ENCODE measurements around the gene ZNF652.
"Not testable (repeated sequence)": the region's sequence is repeated elsewhere in the genome, so short reads cannot be mapped to it uniquely, and the experiment has no call there.

ZNF652 gene

GRCh38 chr17:49261540-49261939 lies 100.5 kb downstream of the ZNF652 start:
- DNase-seq (ENCODE audit: low spot score) = not testable (repeated sequence)

DNA sequence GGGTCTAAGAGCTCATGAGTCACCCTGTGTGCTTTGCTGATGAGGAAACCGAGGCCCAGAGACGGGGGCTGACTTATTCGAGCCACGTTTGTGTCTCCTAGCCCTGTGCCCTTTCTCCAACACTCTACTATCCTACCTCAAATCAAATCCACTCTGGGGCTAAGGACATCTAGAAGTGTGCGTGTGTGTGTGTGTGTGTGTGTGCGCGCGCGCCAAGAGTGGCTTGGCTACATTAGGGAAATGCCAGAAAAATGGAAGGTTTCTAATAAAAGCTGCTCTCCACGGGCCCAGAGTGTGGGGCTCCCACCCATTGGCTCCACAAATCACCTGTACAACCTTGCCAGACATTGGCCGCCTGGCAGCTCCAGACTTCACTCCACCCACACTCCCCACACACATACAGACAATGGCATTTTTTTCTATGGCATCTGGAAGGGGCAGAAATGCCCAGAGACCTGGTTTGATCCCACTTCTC lies 101.2 kb downstream of the ZNF652 start:
- DNase-seq (ENCODE audit: low spot score) = no peak

DNA sequence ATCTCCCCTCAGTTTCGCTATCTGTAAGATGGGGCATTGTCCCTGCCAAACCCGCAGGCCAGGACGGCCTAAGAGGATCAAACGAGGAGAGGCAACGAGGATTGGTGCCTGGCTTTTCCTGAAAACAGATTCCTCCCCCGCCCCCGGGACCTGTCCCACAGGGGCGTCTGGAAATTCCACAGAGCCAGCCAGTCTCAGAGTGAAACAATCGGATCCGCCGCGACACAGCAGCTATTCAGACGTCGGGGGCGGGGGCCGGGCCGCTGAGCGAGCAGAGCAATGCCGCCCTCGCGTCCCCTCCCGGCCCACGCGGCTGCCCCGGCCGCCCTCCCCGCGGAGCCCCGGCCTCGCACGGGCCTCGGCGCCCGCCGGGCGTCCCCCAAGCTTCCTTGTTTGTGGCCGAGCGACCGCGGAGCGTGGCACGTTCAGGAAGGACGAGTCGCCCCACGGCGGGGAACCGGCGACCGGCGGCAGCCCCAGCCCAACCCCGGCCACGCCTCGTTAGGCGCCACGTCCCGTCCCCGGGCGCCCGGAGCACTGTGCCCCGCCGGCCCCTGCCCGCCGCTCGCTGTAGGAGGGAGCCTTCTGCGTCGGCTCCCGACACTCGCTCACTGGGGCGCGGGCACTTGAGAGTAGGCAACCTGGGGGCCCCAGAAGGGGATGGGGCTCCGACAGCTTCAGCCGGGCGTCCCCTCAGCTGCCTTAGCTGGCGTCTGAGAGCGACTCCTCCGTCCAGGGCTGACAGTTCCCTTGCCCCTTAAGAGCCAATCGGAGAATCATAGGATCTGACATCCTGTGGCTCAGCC lies 101.8 kb downstream of the ZNF652 start:
- no peak for DNase-seq (ENCODE audit: low spot score)

- no peak for DNase-seq (ENCODE audit: low spot score)
Measured at GRCh38 chr17:49259663-49260010, 102.4 kb downstream of the ZNF652 start.

GRCh38 chr17:49258394-49258793 lies 103.7 kb downstream of the ZNF652 start:
- no peak for DNase-seq (ENCODE audit: low spot score)

- DNase-seq (ENCODE audit: low spot score) = no peak
Measured at GRCh38 chr17:49255125-49255524, 106.9 kb downstream of the ZNF652 start.

DNA sequence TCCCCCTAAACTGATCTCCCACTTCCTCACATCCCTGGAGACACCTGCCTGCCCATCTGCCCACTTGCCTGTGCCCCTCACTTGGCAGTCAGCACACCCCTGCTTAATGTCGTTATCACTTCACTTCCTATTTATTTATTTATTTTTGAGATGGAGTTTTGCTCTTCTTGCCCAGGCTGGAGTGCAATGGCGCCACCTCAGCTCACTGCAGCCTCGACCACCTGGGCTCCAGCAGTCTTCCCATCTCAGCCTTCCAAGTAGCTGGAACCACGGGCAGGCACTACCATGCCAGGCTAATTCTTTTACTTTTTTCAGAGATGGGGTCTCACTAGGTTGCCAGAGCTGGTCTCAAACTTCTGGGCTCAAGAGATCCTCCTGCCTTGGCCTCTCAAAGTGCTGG lies 108.0 kb downstream of the ZNF652 start:
- no peak for DNase-seq (ENCODE audit: low spot score)

DNA sequence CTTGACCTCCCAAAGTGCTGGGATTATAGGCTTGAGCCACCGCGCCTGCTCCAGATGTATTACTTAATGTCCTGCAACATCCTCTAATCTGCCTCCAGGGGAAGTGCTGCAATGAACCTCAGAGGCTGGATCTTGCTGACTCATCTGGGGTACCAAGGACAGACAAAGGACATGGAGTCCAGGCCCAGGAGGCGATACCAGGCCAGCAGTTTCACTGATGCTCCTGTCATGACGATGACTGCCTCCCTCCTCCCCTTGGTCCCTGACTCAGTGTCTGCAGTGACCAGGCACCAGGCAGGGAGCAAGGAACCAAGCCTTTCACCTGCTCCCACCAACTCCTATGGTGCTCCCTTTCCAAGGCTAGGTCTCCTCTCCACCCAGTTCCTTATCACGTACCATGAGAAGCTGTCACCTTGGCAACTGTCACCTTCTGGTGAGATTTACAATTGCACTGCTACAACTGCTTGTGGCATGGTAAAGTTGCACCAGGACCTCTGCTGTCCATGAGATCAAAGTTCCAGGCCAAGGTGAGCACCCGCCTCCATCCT lies 109.8 kb downstream of the ZNF652 start:
- DNase-seq (ENCODE audit: low spot score) = no peak

GRCh38 chr17:49249890-49250522 lies 112.0 kb downstream of the ZNF652 start:
- no peak for DNase-seq (ENCODE audit: low spot score)

DNA sequence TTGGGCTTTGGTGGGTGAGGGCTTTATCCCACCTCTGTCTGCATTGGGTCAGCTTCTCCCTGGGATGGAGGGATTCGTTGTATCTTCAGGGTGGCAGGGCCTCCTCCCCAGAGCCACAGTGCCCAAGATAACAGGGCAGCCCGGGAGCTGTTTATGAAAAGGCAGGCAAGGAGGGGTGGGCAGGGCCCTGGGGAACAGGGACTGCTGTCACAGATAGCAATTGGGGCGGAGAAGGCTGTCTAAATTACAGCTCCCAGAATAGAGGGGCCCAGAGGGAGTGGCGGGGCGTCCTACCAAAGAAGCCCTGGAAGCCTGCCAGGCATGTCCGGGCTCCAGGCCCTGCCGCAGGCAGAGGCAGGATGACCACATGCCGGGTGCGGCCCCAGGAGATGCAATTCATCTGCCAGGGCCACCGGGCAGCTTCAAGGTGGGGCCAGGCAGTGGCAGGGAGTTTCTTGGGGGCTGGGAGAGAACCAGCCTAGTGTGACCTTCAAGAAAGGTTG lies 112.7 kb downstream of the ZNF652 start:
- DNase-seq (ENCODE audit: low spot score) = no peak

DNA sequence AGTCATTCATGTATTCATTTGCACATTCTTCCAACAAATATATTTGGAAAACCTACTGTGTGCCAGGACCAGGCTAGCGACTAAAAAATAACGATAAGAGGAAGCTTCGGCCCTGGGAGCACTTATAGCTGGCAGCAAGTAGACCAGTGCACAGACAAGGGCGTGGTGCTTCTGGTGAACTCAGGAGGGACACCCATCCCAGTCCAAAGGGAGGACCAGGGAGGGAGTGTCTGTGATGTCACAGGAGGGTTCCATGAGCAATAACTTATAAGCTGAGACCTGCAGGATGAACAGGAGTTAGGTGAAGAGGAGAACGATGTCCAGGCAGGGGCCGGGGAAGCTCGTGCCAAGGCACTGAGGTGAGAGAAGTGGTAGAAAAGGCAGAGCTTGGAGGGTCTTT lies 114.1 kb downstream of the ZNF652 start:
- DNase-seq (ENCODE audit: low spot score) = no peak

- no peak for DNase-seq (ENCODE audit: low spot score)
Measured at GRCh38 chr17:49244839-49245238, 117.2 kb downstream of the ZNF652 start.

Data from Ammon's horn (tissue), 1 donor.